A549 (cell line): ENCODE measurements around the gene DNAJC5G. TPM values are rescaled to one million over a fixed set of nuclear protein-coding genes. Genes with fewer than 3 reads are reported as not detected.

Experiments
- ATAC-seq, 2 experiments: fragments of 200-7000 bp in 1 of 2; fragments of >200 bp in 1 of 2; cut with Nextera tagmentation in 1 of 2; cut with Tn5 transposase in 1 of 2; 3 replicates each; pipeline versions ENCODE4 v1.8.0 to v1.9.1; 2018 to 2020; ENCODE audit warnings: mild to moderate bottlenecking in 1 of 2, moderate library complexity in 1 of 2
- CTCF ChIA-PET: fragments of 300-600 bp; sonication (Branson Sonifier 250); formaldehyde crosslinking; extraction: SDS; loops from one replicate; lab custom pipeline; 2021; ENCODE audit warnings: antibody characterized with exemption, inconsistent platforms; lab: Yijun Ruan, JAX
- POLR2A ChIA-PET: fragments of 350-600 bp; formaldehyde crosslinking; extraction: SDS; loops from one replicate; lab custom pipeline; 2021; ENCODE audit warnings: antibody characterized with exemption, inconsistent platforms; lab: Yijun Ruan, JAX
- DNase-seq, 2 experiments: peaks; one replicate each; pipeline versions ENCODE4 v3.0.0 to v3.0.0-alpha.2; 2011 to 2016; ENCODE audit warnings: low read depth in 1 of 2, low spot score in 1 of 2
- FAIRE-seq: peaks from 2 replicates; lab custom pipeline; 2011; peaks lifted over from hg19 to GRCh38; lab: Jason Lieb, UNC
- H3K27ac ChIP-seq, 2 experiments: fragments of >200 bp; sonication (Bioruptor Twin); formaldehyde crosslinking; 3 replicates each; pipeline ENCODE4 v1.5.1; 2016 to 2017
- H3K4me1 ChIP-seq: fragments of >200 bp; sonication (Bioruptor Twin); formaldehyde crosslinking; 3 replicates; pipeline ENCODE4 v1.6.1; 2016
- H3K4me2 ChIP-seq: fragments of >200 bp; sonication (Bioruptor Twin); formaldehyde crosslinking; 3 replicates; pipeline ENCODE4 v1.6.1; 2016
- H3K4me3 ChIP-seq: fragments of >200 bp; sonication (Bioruptor Twin); formaldehyde crosslinking; 3 replicates; pipeline ENCODE4 v1.5.1; 2016
- H3K9me3 ChIP-seq: fragments of >200 bp; sonication (Bioruptor Twin); formaldehyde crosslinking; 3 replicates; pipeline ENCODE4 v1.6.1; 2016
- CBX8 ChIP-seq: fragments of 200-600 bp; sonication (generic); IDR thresholded peaks from 2 replicates; pipeline ENCODE4 v1.6.1; 2016
- CEBPB ChIP-seq, 2 experiments: fragments of >200 bp in 1 of 2; sonication (Bioruptor Twin) in 1 of 2; formaldehyde crosslinking in 1 of 2; IDR thresholded peaks; 2 replicates each; pipeline ENCODE4 v1.6.1; 2012 to 2016
- CHD2 ChIP-seq: fragments of 150-350 bp; IDR thresholded peaks from 2 replicates; pipeline ENCODE4 v1.6.1; 2014; ENCODE audit warnings: low read length; ENCODE audit not compliant: partially characterized antibody
- EHF ChIP-seq: fragments of 250-450 bp; sonication (Bioruptor Pico); IDR thresholded peaks from 2 replicates; pipeline ENCODE4 v1.5.0; 2020; ENCODE audit warnings: mild to moderate bottlenecking
- EHMT2 ChIP-seq: fragments of 200-600 bp; sonication (generic); IDR thresholded peaks from 2 replicates; pipeline ENCODE4 v1.6.1; 2016; ENCODE audit warnings: antibody characterized with exemption, low read depth, mild to moderate bottlenecking, moderate library complexity
- EP300 ChIP-seq, 2 experiments: fragments of >200 bp; sonication (Bioruptor Twin); formaldehyde crosslinking; IDR thresholded peaks; 2 replicates in 1 of 2; 3 replicates in 1 of 2; pipeline ENCODE4 v1.6.1; 2016 to 2017
- ESRRA ChIP-seq: fragments of 150-350 bp; IDR thresholded peaks from 2 replicates; pipeline ENCODE4 v1.6.1; 2014; ENCODE audit warnings: mild to moderate bottlenecking, low read length, borderline replicate concordance
- FOXS1 ChIP-seq: fragments of 250-450 bp; sonication (Bioruptor Pico); IDR thresholded peaks from 2 replicates; pipeline ENCODE4 v1.5.0; 2020; ENCODE audit warnings: mild to moderate bottlenecking, moderate library complexity
- GATA3 ChIP-seq: IDR thresholded peaks from 2 replicates; pipeline ENCODE4 v1.6.1; 2012; ENCODE audit warnings: borderline replicate concordance
- HDAC2 ChIP-seq: fragments of 200-600 bp; sonication (generic); IDR thresholded peaks from 2 replicates; pipeline ENCODE4 v1.6.1; 2016
- HEYL ChIP-seq: fragments of 250-450 bp; sonication (Bioruptor Pico); IDR thresholded peaks from 2 replicates; pipeline ENCODE4 v1.8.0; 2021; ENCODE audit warnings: mild to moderate bottlenecking, moderate library complexity
- JUN ChIP-seq, 2 experiments: fragments of >200 bp; sonication (Bioruptor Twin); formaldehyde crosslinking; IDR thresholded peaks; 2 replicates in 1 of 2; 3 replicates in 1 of 2; pipeline ENCODE4 v1.6.1; 2016 to 2017
- JUNB ChIP-seq: fragments of >200 bp; sonication (Bioruptor Twin); formaldehyde crosslinking; IDR thresholded peaks from 2 replicates; pipeline ENCODE4 v1.6.1; 2016
- KDM1A ChIP-seq: fragments of 200-600 bp; sonication (generic); IDR thresholded peaks from 2 replicates; pipeline ENCODE4 v1.6.1; 2016; ENCODE audit warnings: low read depth, mild to moderate bottlenecking
- KDM5A ChIP-seq: fragments of 200-600 bp; sonication (generic); IDR thresholded peaks from 2 replicates; pipeline ENCODE4 v1.6.1; 2016; ENCODE audit warnings: antibody characterized with exemption, mild to moderate bottlenecking
- MAZ ChIP-seq: fragments of 150-350 bp; IDR thresholded peaks from 2 replicates; pipeline ENCODE4 v1.6.1; 2014; ENCODE audit warnings: antibody characterized with exemption, low read depth, low read length, borderline replicate concordance
- MYC ChIP-seq: IDR thresholded peaks from 2 replicates; pipeline ENCODE4 v1.6.1; 2012; ENCODE audit warnings: mild to moderate bottlenecking, inconsistent platforms, low read length, improper control_type of control experiment, borderline replicate concordance
- NFE2L2 ChIP-seq: fragments of 150-350 bp; conservative IDR thresholded peaks from 2 replicates; pipeline ENCODE4 v1.6.1; 2014; ENCODE audit warnings: low read length
- PHF8 ChIP-seq: fragments of 200-600 bp; sonication (generic); IDR thresholded peaks from 2 replicates; pipeline ENCODE4 v1.6.1; 2016; ENCODE audit warnings: low read depth, mild to moderate bottlenecking, antibody characterized with exemption, moderate library complexity, borderline replicate concordance
- POLR2AphosphoS2 ChIP-seq: conservative IDR thresholded peaks from 2 replicates; pipeline ENCODE4 v1.6.1; 2012; ENCODE audit warnings: low read length, improper control_type of control experiment, inconsistent platforms
- RAD21 ChIP-seq, 2 experiments: fragments of >200 bp in 1 of 2; sonication (Bioruptor Twin) in 1 of 2; formaldehyde crosslinking in 1 of 2; IDR thresholded peaks in 1 of 2; conservative IDR thresholded peaks in 1 of 2; 2 replicates in 1 of 2; 3 replicates in 1 of 2; pipeline ENCODE4 v1.6.1; 2012 to 2018; ENCODE audit warnings: inconsistent platforms in 1 of 2
- RCOR1 ChIP-seq: fragments of 150-350 bp; IDR thresholded peaks from 2 replicates; pipeline ENCODE4 v1.6.1; 2014; ENCODE audit warnings: antibody characterized with exemption, low read length, low read depth
- RNF2 ChIP-seq: fragments of 200-600 bp; sonication (generic); IDR thresholded peaks from 2 replicates; pipeline ENCODE4 v1.6.1; 2016; ENCODE audit warnings: low read depth, mild to moderate bottlenecking, antibody characterized with exemption, moderate library complexity, borderline replicate concordance
- SMC3 ChIP-seq: fragments of >200 bp; sonication (Bioruptor Twin); formaldehyde crosslinking; IDR thresholded peaks from 3 replicates; pipeline ENCODE4 v1.6.1; 2018; ENCODE audit warnings: inconsistent platforms
- TP53 ChIP-seq: fragments of 250-450 bp; sonication (Bioruptor Pico); IDR thresholded peaks from 2 replicates; pipeline ENCODE4 v1.5.0; 2021; ENCODE audit warnings: mild to moderate bottlenecking, moderate library complexity
- ZSCAN20 ChIP-seq: fragments of 250-450 bp; sonication (Bioruptor Pico); IDR thresholded peaks from 2 replicates; pipeline ENCODE4 v1.8.0; 2022; ENCODE audit warnings: mild to moderate bottlenecking, moderate library complexity
- WGBS: methylation state at CpG from one replicate; pipeline ENCODE4 v1.1.6; 2017; ENCODE audit errors: missing lambda C conversion rate; 5-methylcytosine and 5-hydroxymethylcytosine counted together
- polyA plus RNA-seq, 4 experiments: library from polyadenylated mRNA; depleted of rRNA in 3 of 4; stranded (reverse); fragments of >200 nt; fragmentation: RNase III in 1 of 4; extraction: RNeasy Plus Mini Kit Qiagen cat#74134 plus additional on column Dnase treatment in 1 of 4; gene quantifications; 2 replicates in 3 of 4; 3 replicates in 1 of 4; pipeline ENCODE4 v1.2.3, GENCODE V29; 2011 to 2017
- TF ChIP-seq, protein P1 (sequence below): IDR thresholded peaks from 2 replicates; pipeline ENCODE4 v1.6.1; 2012
- TF ChIP-seq, protein P2 (sequence below): fragments of 250-450 bp; sonication (Bioruptor Pico); IDR thresholded peaks from 2 replicates; pipeline ENCODE4 v1.5.0; 2021; ENCODE audit warnings: mild to moderate bottlenecking, moderate library complexity, borderline replicate concordance
- TF ChIP-seq, protein P3 (sequence below): fragments of 150-350 bp; IDR thresholded peaks from 2 replicates; pipeline ENCODE4 v1.6.1; 2014; ENCODE audit warnings: low read depth, mild to moderate bottlenecking, low read length
- TF ChIP-seq, protein P4 (sequence below): fragments of 250-450 bp; sonication (Bioruptor Pico); IDR thresholded peaks from 2 replicates; pipeline ENCODE4 v1.5.0; 2020; ENCODE audit warnings: low read depth, mild to moderate bottlenecking, moderate library complexity
- TF ChIP-seq, protein P5 (sequence below): IDR thresholded peaks from 2 replicates; pipeline ENCODE4 v1.6.1; 2012

DNAJC5G gene
- polyA plus RNA-seq, 2 of the 4 experiments (the other 2 are of a cell fraction) = not detected

DNA sequence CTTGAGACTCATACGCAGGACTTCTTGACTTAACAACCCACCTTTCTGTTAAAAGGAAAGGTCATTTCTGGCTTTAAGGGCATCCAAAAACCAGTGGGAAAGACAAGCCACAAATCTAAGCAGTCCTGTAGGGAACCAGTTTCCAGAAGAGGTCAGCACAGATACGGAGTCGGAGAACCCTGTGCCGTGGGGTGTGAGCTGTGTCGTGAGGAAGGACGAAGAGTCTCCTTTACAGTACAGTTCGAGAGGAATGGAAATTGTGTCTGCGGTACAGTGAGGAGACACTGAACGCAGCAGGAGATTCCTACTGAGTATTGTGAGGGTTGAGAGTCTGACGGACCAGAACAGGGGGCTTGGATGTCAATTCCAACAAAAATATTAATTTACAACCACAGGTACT, 30.1 kb upstream of the DNAJC5G start:
- POLR2A ChIA-PET = no interaction called here
- Histone ChIP-seq H3K27ac (no peak overlapping the region), H3K4me3 (no peak overlapping the region), H3K4me1 (peaks cover 11% of the 10 kb centered on the region), H3K9me3 (no peaks in the 10 kb centered on the region), H3K4me2 (no peak overlapping the region)
- TF ChIP-seq, protein P1, sequence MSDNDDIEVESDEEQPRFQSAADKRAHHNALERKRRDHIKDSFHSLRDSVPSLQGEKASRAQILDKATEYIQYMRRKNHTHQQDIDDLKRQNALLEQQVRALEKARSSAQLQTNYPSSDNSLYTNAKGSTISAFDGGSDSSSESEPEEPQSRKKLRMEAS = no peak
- TF ChIP-seq, protein P2, sequence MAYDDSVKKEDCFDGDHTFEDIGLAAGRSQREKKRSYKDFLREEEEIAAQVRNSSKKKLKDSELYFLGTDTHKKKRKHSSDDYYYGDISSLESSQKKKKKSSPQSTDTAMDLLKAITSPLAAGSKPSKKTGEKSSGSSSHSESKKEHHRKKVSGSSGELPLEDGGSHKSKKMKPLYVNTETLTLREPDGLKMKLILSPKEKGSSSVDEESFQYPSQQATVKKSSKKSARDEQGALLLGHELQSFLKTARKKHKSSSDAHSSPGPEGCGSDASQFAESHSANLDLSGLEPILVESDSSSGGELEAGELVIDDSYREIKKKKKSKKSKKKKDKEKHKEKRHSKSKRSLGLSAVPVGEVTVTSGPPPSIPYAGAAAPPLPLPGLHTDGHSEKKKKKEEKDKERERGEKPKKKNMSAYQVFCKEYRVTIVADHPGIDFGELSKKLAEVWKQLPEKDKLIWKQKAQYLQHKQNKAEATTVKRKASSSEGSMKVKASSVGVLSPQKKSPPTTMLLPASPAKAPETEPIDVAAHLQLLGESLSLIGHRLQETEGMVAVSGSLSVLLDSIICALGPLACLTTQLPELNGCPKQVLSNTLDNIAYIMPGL (CRISPR knock-in tag) = no peak
- TF ChIP-seq CBX8 = no peak
- TF ChIP-seq JUN (IDR thresholded peaks at IDR 0.05) = no peak
- no peak for TF ChIP-seq CEBPB (IDR thresholded peaks at IDR 0.05)
- no peak for TF ChIP-seq SMC3
- TF ChIP-seq ESRRA = no peak
- TF ChIP-seq, protein P3, sequence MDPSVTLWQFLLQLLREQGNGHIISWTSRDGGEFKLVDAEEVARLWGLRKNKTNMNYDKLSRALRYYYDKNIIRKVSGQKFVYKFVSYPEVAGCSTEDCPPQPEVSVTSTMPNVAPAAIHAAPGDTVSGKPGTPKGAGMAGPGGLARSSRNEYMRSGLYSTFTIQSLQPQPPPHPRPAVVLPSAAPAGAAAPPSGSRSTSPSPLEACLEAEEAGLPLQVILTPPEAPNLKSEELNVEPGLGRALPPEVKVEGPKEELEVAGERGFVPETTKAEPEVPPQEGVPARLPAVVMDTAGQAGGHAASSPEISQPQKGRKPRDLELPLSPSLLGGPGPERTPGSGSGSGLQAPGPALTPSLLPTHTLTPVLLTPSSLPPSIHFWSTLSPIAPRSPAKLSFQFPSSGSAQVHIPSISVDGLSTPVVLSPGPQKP = no peak
- TF ChIP-seq, protein P4, sequence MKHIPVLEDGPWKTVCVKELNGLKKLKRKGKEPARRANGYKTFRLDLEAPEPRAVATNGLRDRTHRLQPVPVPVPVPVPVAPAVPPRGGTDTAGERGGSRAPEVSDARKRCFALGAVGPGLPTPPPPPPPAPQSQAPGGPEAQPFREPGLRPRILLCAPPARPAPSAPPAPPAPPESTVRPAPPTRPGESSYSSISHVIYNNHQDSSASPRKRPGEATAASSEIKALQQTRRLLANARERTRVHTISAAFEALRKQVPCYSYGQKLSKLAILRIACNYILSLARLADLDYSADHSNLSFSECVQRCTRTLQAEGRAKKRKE (CRISPR knock-in tag) = no peak
- no peak for TF ChIP-seq KDM5A
- no peak for TF ChIP-seq HEYL
- no peak for TF ChIP-seq EHMT2
- no peak for TF ChIP-seq MAZ
- no peak for TF ChIP-seq POLR2AphosphoS2
- no peak for TF ChIP-seq MYC
- no peak for TF ChIP-seq FOXS1 (CRISPR knock-in tag)
- TF ChIP-seq RNF2 = no peak
- TF ChIP-seq RAD21 (conservative IDR thresholded peaks at IDR 0.05 in 1 of 2, IDR thresholded peaks at IDR 0.05 in 1 of 2) = no peak
- no peak for TF ChIP-seq KDM1A
- DNase-seq (no peak), ATAC-seq (no peak), FAIRE-seq (no peak)
- WGBS = 86% methylated on average over 10 of the region's 10 CpGs
- CTCF ChIA-PET = interaction anchor here (0.9 to 16.3 kb wide), 4 partner anchors 20 to 98 kb away, joined by 3 to 205 read pairs (median 4); partner anchors contain the start of genes DNAJC5G and TRIM54

DNA sequence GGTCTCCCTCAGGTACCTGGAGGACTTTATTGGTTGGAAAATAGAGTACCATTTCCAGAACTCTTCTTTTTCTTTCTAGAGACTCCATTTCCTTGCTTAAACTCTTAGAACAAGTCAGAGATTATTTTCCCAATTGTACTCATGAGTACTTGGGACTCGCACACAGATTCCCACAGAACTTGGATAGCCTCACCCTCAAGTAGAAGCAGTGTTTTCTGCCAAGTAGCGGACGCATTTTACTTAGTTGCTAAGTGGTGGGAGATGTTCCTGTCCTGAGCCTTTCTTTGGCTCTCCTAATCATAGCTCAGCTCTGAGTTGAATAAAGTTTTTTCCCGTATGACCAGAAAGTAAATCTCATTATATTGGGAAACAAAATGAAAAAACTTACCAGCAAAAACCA, 29.6 kb upstream of the DNAJC5G start:
- no peak for DNase-seq
- Histone ChIP-seq H3K9me3 (no peaks in the 10 kb centered on the region), H3K27ac (no peak overlapping the region), H3K4me1 (peaks cover 15% of the 10 kb centered on the region), H3K4me2 (no peak overlapping the region), H3K4me3 (no peak overlapping the region)
- FAIRE-seq = no peak
- CTCF ChIA-PET = interaction anchor here (1.0 to 16.3 kb wide), 5 partner anchors 8 to 98 kb away, joined by 3 to 205 read pairs (median 4); partner anchors contain the start of genes DNAJC5G and TRIM54
- POLR2A ChIA-PET = no interaction called here
- TF ChIP-seq CHD2 = no peak
- no peak for TF ChIP-seq NFE2L2
- no peak for TF ChIP-seq KDM5A
- no peak for TF ChIP-seq PHF8
- TF ChIP-seq RCOR1 = no peak
- TF ChIP-seq MAZ = no peak
- no peak for TF ChIP-seq ESRRA
- TF ChIP-seq POLR2AphosphoS2 = no peak
- TF ChIP-seq FOXS1 (CRISPR knock-in tag) = no peak
- no peak for TF ChIP-seq GATA3
- TF ChIP-seq EP300 (IDR thresholded peaks at IDR 0.05) = no peak
- TF ChIP-seq ZSCAN20 = no peak
- no peak for TF ChIP-seq EHF (CRISPR knock-in tag)
- no peak for TF ChIP-seq JUNB
- TF ChIP-seq TP53 = no peak
- TF ChIP-seq, protein P5, sequence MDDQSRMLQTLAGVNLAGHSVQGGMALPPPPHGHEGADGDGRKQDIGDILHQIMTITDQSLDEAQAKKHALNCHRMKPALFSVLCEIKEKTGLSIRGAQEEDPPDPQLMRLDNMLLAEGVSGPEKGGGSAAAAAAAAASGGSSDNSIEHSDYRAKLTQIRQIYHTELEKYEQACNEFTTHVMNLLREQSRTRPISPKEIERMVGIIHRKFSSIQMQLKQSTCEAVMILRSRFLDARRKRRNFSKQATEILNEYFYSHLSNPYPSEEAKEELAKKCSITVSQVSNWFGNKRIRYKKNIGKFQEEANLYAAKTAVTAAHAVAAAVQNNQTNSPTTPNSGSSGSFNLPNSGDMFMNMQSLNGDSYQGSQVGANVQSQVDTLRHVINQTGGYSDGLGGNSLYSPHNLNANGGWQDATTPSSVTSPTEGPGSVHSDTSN = no peak
- no peak for TF ChIP-seq HDAC2
- WGBS = 93% methylated on average over 4 of the region's 4 CpGs
- no peak for ATAC-seq
